Measurements from ENCODE around the gene GRK2.

DNA sequence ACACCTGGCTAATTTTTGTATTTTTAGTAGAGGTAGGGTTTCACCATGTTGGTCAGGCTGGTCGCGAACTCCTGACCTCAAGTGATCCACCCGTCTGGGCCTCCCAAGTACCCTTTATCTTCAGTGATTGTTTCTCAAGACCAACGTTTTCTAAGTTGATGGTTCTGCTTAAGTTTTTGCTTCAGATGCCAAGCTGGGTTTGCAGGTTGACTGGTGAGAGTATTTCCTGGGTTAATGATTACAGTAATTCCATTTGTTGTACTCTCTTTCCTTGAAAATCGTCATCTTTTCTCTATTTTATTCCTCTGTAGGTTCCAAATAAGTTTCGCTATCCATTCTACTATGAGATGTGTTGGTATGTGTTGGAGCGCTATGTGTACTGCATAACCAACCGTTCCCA is 38.5 kb upstream of the GRK2 start:
- no peak for TF ChIP-seq DPF2 (CRISPR knock-in tag; IDR thresholded peaks at IDR 0.05; ENCODE audit: borderline replicate concordance, low read depth)
- TF ChIP-seq, protein P1, sequence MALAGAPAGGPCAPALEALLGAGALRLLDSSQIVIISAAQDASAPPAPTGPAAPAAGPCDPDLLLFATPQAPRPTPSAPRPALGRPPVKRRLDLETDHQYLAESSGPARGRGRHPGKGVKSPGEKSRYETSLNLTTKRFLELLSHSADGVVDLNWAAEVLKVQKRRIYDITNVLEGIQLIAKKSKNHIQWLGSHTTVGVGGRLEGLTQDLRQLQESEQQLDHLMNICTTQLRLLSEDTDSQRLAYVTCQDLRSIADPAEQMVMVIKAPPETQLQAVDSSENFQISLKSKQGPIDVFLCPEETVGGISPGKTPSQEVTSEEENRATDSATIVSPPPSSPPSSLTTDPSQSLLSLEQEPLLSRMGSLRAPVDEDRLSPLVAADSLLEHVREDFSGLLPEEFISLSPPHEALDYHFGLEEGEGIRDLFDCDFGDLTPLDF (CRISPR knock-in tag; IDR thresholded peaks at IDR 0.05), result no peak
- no peak for TF ChIP-seq CCDC6 (CRISPR knock-in tag; IDR thresholded peaks at IDR 0.05)
- TF ChIP-seq, protein P2, sequence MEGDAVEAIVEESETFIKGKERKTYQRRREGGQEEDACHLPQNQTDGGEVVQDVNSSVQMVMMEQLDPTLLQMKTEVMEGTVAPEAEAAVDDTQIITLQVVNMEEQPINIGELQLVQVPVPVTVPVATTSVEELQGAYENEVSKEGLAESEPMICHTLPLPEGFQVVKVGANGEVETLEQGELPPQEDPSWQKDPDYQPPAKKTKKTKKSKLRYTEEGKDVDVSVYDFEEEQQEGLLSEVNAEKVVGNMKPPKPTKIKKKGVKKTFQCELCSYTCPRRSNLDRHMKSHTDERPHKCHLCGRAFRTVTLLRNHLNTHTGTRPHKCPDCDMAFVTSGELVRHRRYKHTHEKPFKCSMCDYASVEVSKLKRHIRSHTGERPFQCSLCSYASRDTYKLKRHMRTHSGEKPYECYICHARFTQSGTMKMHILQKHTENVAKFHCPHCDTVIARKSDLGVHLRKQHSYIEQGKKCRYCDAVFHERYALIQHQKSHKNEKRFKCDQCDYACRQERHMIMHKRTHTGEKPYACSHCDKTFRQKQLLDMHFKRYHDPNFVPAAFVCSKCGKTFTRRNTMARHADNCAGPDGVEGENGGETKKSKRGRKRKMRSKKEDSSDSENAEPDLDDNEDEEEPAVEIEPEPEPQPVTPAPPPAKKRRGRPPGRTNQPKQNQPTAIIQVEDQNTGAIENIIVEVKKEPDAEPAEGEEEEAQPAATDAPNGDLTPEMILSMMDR (CRISPR knock-in tag; IDR thresholded peaks at IDR 0.05), result no peak
- no peak for TF ChIP-seq ZNF841 (CRISPR knock-in tag; IDR thresholded peaks at IDR 0.05; ENCODE audit: borderline replicate concordance)
- TF ChIP-seq, protein P3, sequence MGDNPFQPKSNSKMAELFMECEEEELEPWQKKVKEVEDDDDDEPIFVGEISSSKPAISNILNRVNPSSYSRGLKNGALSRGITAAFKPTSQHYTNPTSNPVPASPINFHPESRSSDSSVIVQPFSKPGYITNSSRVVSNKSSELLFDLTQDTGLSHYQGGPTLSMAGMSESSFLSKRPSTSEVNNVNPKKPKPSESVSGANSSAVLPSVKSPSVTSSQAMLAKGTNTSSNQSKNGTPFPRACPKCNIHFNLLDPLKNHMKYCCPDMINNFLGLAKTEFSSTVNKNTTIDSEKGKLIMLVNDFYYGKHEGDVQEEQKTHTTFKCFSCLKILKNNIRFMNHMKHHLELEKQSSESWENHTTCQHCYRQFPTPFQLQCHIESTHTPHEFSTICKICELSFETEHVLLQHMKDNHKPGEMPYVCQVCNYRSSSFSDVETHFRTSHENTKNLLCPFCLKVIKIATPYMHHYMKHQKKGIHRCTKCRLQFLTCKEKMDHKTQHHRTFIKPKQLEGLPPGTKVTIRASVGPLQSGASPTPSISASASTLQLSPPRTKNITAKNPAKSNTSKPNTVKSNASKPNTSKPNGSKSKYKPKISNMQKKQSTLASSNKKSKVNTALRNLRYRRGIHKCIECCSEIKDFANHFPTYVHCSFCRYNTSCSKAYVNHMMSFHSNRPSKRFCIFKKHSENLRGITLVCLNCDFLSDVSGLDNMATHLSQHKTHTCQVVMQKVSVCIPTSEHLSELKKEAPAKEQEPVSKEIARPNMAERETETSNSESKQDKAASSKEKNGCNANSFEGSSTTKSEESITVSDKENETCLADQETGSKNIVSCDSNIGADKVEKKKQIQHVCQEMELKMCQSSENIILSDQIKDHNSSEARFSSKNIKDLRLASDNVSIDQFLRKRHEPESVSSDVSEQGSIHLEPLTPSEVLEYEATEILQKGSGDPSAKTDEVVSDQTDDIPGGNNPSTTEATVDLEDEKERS (CRISPR knock-in tag; IDR thresholded peaks at IDR 0.05), result no peak
- no peak for TF ChIP-seq TP53 (CRISPR knock-in tag; conservative IDR thresholded peaks at IDR 0.05)
- TF ChIP-seq TEAD2 (CRISPR knock-in tag; IDR thresholded peaks at IDR 0.05), result no peak
- no peak for TF ChIP-seq ATF7-NPFF (CRISPR knock-in tag; IDR thresholded peaks at IDR 0.05; ENCODE audit: low read depth)

Measured in HepG2 (cell line).